H9 (cell line): ENCODE data around the gene LAMA3. TPM values are rescaled to one million over a fixed set of nuclear protein-coding genes. Genes with fewer than 3 reads are reported as not detected.
"Not testable (repeated sequence)": the region's sequence is repeated elsewhere in the genome, so short reads cannot be mapped to it uniquely, and the experiment has no call there.

Source experiments
- DNase-seq: peaks from one replicate; pipeline ENCODE4 v3.0.0-alpha.2; 2017
- H2AFZ ChIP-seq: one replicate; pipeline ENCODE4 v1.6.1; 2013; ENCODE audit warnings: mild to moderate bottlenecking, low read length, control low read depth, moderate library complexity
- H2AK5ac ChIP-seq: 2 replicates; pipeline ENCODE4 v1.6.1; 2013; ENCODE audit warnings: low read length, control low read depth, mixed read lengths; ENCODE audit not compliant: insufficient read length
- H2BK120ac ChIP-seq: one replicate; pipeline ENCODE4 v1.6.1; 2013; ENCODE audit warnings: low read depth, mild to moderate bottlenecking, low read length, control low read depth, inconsistent platforms; ENCODE audit not compliant: poor library complexity, severe bottlenecking
- H2BK12ac ChIP-seq: 2 replicates; pipeline ENCODE4 v1.6.1; 2013; ENCODE audit warnings: low read length, control low read depth, mixed read lengths, low read depth; ENCODE audit not compliant: insufficient read length
- H2BK15ac ChIP-seq: 2 replicates; pipeline ENCODE4 v1.6.1; 2013; ENCODE audit warnings: low read depth, low read length, control low read depth
- H2BK20ac ChIP-seq: one replicate; pipeline ENCODE4 v1.6.1; 2013; ENCODE audit warnings: low read depth, mild to moderate bottlenecking, low read length, control low read depth, inconsistent platforms; ENCODE audit not compliant: poor library complexity, severe bottlenecking
- H2BK5ac ChIP-seq: 2 replicates; pipeline ENCODE4 v1.6.1; 2013; ENCODE audit warnings: low read length, control low read depth, mixed read lengths; ENCODE audit not compliant: insufficient read length
- H3K14ac ChIP-seq: 2 replicates; pipeline ENCODE4 v1.6.1; 2013; ENCODE audit warnings: low read length, control low read depth; ENCODE audit not compliant: insufficient read depth
- H3K18ac ChIP-seq: 2 replicates; pipeline ENCODE4 v1.6.1; 2013; ENCODE audit warnings: low read depth, mild to moderate bottlenecking, mixed read lengths, low read length, control low read depth; ENCODE audit not compliant: insufficient read length
- H3K23ac ChIP-seq: 2 replicates; pipeline ENCODE4 v1.6.1; 2013; ENCODE audit warnings: low read length, control low read depth, mixed read lengths, low read depth; ENCODE audit not compliant: insufficient read length
- H3K23me2 ChIP-seq: 2 replicates; pipeline ENCODE4 v1.6.1; 2013; ENCODE audit warnings: low read depth, mild to moderate bottlenecking, mixed read lengths, low read length, control low read depth; ENCODE audit not compliant: insufficient read length, poor library complexity, severe bottlenecking
- H3K27ac ChIP-seq: 2 replicates; pipeline ENCODE4 v1.5.1; 2013; ENCODE audit warnings: low read length, control low read depth, mixed read lengths, low read depth; ENCODE audit not compliant: insufficient read length
- H3K27me3 ChIP-seq: 2 replicates; pipeline ENCODE4 v1.6.1; 2013; ENCODE audit warnings: low read length, control low read depth, inconsistent platforms; ENCODE audit not compliant: insufficient read depth
- H3K4ac ChIP-seq: 2 replicates; pipeline ENCODE4 v1.6.1; 2013; ENCODE audit warnings: low read depth, mild to moderate bottlenecking, control low read depth, inconsistent platforms, low read length, moderate library complexity
- H3K4me1 ChIP-seq: 2 replicates; pipeline ENCODE4 v1.6.1; 2013; ENCODE audit warnings: low read length, control low read depth, inconsistent platforms; ENCODE audit not compliant: insufficient read depth
- H3K4me2 ChIP-seq: 2 replicates; pipeline ENCODE4 v1.6.1; 2013; ENCODE audit warnings: low read length, control low read depth, mixed read lengths; ENCODE audit not compliant: insufficient read length, insufficient read depth
- H3K56ac ChIP-seq: 2 replicates; pipeline ENCODE4 v1.6.1; 2013; ENCODE audit warnings: low read depth, mild to moderate bottlenecking, mixed read lengths, low read length, control low read depth; ENCODE audit not compliant: insufficient read length
- H3K79me1 ChIP-seq: 2 replicates; pipeline ENCODE4 v1.6.1; 2013; ENCODE audit warnings: low read depth, mild to moderate bottlenecking, moderate library complexity, low read length, control low read depth, inconsistent platforms; ENCODE audit not compliant: insufficient read depth, poor library complexity, severe bottlenecking
- H3K79me2 ChIP-seq: 2 replicates; pipeline ENCODE4 v1.6.1; 2013; ENCODE audit warnings: low read length, control low read depth, inconsistent platforms; ENCODE audit not compliant: insufficient read depth
- H3K9ac ChIP-seq: 2 replicates; pipeline ENCODE4 v1.6.1; 2013; ENCODE audit warnings: low read length, control low read depth, mixed read lengths; ENCODE audit not compliant: insufficient read length; ENCODE audit errors: extremely low read depth
- H3K9me3 ChIP-seq: one replicate; pipeline ENCODE4 v1.6.1; 2013; ENCODE audit warnings: low read depth, low read length, inconsistent platforms; ENCODE audit not compliant: control insufficient read depth
- H3T11ph ChIP-seq: one replicate; pipeline ENCODE4 v1.6.1; 2013; ENCODE audit warnings: mild to moderate bottlenecking, low read length, control low read depth, inconsistent platforms
- H4K20me1 ChIP-seq: one replicate; pipeline ENCODE4 v1.6.1; 2013; ENCODE audit not compliant: control insufficient read depth, insufficient read length, insufficient read depth
- H4K5ac ChIP-seq: 2 replicates; pipeline ENCODE4 v1.6.1; 2013; ENCODE audit warnings: low read depth, mild to moderate bottlenecking, mixed read lengths, low read length, control low read depth; ENCODE audit not compliant: insufficient read length
- H4K8ac ChIP-seq: replicated peaks from 2 replicates; pipeline ENCODE4 v1.6.1; 2013; ENCODE audit warnings: low read length, control low read depth, mixed read lengths, low read depth; ENCODE audit not compliant: insufficient read length
- H4K91ac ChIP-seq: 2 replicates; pipeline ENCODE4 v1.6.1; 2013; ENCODE audit warnings: low read depth, mild to moderate bottlenecking, moderate library complexity, mixed read lengths, low read length, control low read depth; ENCODE audit not compliant: insufficient read length
- H3K27ac Mint-ChIP-seq, 3 experiments: 2 replicates in 2 of 3; 3 replicates in 1 of 3; pipeline ENCODE4 v1.8.0; 2020 to 2021; ENCODE audit warnings: mixed read lengths in 3 of 3, mild to moderate bottlenecking in 1 of 3, moderate library complexity in 1 of 3
- H3K27me3 Mint-ChIP-seq: 2 replicates; pipeline ENCODE4 v1.8.0; 2021; ENCODE audit warnings: low read depth, mild to moderate bottlenecking, moderate library complexity, mixed read lengths
- H3K36me3 Mint-ChIP-seq, 3 experiments: 2 replicates in 2 of 3; 3 replicates in 1 of 3; pipeline ENCODE4 v1.8.0; 2020 to 2021; ENCODE audit warnings: low read depth in 3 of 3, mixed read lengths in 3 of 3; ENCODE audit not compliant: insufficient read depth in 1 of 3
- H3K4me1 Mint-ChIP-seq, 2 experiments: 2 replicates each; pipeline ENCODE4 v1.8.0; 2020; ENCODE audit warnings: mixed read lengths in 2 of 2
- H3K4me3 Mint-ChIP-seq, 2 experiments: 2 replicates in 1 of 2; 3 replicates in 1 of 2; pipeline ENCODE4 v1.8.0; 2020 to 2021; ENCODE audit warnings: mild to moderate bottlenecking in 2 of 2, mixed read lengths in 2 of 2, moderate library complexity in 1 of 2
- H3K9me3 Mint-ChIP-seq, 2 experiments: 2 replicates in 1 of 2; 3 replicates in 1 of 2; pipeline ENCODE4 v1.8.0; 2020; ENCODE audit warnings: mild to moderate bottlenecking in 2 of 2, mixed read lengths in 2 of 2, moderate library complexity in 1 of 2
- WGBS: extraction: QIAGEN DNeasy Blood & Tissue Kit; methylation state at CpG from one replicate; pipeline ENCODE4 v1.1.7; 2013; ENCODE audit warnings: missing lambda C conversion rate, low lambda C conversion rate, mixed read lengths; ENCODE audit not compliant: insufficient read length; ENCODE audit errors: extremely low coverage; 5-methylcytosine and 5-hydroxymethylcytosine counted together
- total RNA-seq: library from RNA; stranded (reverse); gene quantifications from 2 replicates; pipeline ENCODE4 v1.2.1, GENCODE V29; 2021
- TF ChIP-seq, protein P1 (sequence below): fragments of 200-600 bp; sonication (generic); conservative IDR thresholded peaks from 3 replicates; pipeline ENCODE4 v1.8.0; 2021; ENCODE audit warnings: antibody characterized with exemption, mild to moderate bottlenecking

The LAMA3 gene
- total RNA-seq, 1 experiment from 2014 or later: 0.33 TPM

DNA sequence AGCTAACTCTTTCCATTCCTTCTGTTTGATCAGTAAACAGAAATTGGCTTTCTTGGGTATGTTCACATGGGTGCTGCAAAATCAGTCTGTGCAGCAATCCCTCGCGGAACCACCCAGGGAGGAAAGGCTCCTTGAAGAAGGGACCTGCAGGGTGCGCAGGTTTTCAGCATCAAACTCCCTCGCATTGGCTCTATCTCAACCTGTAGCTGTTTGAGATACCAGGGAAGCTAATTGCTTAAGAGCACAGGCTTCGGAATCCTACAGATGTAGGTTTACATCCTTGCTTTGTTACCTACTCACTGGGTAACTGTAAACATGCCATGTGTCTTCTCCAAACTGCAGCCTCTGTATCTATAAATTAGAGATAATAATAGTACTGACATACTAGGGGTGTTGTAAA lies 43.2 kb downstream of the LAMA3 start:
- H2BK20ac ChIP-seq: no peak overlapping the region
- Mint-ChIP-seq H3K4me1 (peaks cover 5 to 13% of the 10 kb centered on the region in 2 experiments; a peak in 3 of 4 replicates), H3K27ac (no peak overlapping the region), H3K9me3 (no peaks in the 10 kb centered on the region), H3K36me3 (no peaks in the 10 kb centered on the region), H3K27me3 (no peaks in the 10 kb centered on the region; the same call in 1 of the 2 replicates), H3K4me3 (no peak overlapping the region)
- H2BK5ac ChIP-seq: no peak overlapping the region
- no peaks in the 10 kb centered on the region for H3K23me2 ChIP-seq
- no peak overlapping the region for H3K56ac ChIP-seq
- no peak overlapping the region for H3K4me2 ChIP-seq
- no peak overlapping the region for H2AK5ac ChIP-seq
- no peak overlapping the region for H3T11ph ChIP-seq
- no peak overlapping the region for H3K27ac ChIP-seq
- WGBS: no CpG with 5 or more reads among the region's 5 CpGs
- no peak overlapping the region for H3K4ac ChIP-seq
- no peak overlapping the region for H3K23ac ChIP-seq
- no peaks in the 10 kb centered on the region for H3K9me3 ChIP-seq
- H4K5ac ChIP-seq: no peak overlapping the region
- no peaks in the 10 kb centered on the region for H3K79me2 ChIP-seq
- H3K14ac ChIP-seq: no peak overlapping the region
- no peak overlapping the region for H4K8ac ChIP-seq
- H3K4me1 ChIP-seq: no peaks in the 10 kb centered on the region
- no peak overlapping the region for H3K9ac ChIP-seq
- TF ChIP-seq, protein P1, sequence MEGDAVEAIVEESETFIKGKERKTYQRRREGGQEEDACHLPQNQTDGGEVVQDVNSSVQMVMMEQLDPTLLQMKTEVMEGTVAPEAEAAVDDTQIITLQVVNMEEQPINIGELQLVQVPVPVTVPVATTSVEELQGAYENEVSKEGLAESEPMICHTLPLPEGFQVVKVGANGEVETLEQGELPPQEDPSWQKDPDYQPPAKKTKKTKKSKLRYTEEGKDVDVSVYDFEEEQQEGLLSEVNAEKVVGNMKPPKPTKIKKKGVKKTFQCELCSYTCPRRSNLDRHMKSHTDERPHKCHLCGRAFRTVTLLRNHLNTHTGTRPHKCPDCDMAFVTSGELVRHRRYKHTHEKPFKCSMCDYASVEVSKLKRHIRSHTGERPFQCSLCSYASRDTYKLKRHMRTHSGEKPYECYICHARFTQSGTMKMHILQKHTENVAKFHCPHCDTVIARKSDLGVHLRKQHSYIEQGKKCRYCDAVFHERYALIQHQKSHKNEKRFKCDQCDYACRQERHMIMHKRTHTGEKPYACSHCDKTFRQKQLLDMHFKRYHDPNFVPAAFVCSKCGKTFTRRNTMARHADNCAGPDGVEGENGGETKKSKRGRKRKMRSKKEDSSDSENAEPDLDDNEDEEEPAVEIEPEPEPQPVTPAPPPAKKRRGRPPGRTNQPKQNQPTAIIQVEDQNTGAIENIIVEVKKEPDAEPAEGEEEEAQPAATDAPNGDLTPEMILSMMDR: no peak
- H2AFZ ChIP-seq: no peak overlapping the region
- no peak overlapping the region for H2BK120ac ChIP-seq
- H2BK12ac ChIP-seq: no peak overlapping the region
- no peak for DNase-seq
- no peaks in the 10 kb centered on the region for H4K20me1 ChIP-seq
- H4K91ac ChIP-seq: no peak overlapping the region
- H3K27me3 ChIP-seq: no peaks in the 10 kb centered on the region
- no peak overlapping the region for H3K18ac ChIP-seq
- H3K79me1 ChIP-seq: no peaks in the 10 kb centered on the region
- no peak overlapping the region for H2BK15ac ChIP-seq

DNA sequence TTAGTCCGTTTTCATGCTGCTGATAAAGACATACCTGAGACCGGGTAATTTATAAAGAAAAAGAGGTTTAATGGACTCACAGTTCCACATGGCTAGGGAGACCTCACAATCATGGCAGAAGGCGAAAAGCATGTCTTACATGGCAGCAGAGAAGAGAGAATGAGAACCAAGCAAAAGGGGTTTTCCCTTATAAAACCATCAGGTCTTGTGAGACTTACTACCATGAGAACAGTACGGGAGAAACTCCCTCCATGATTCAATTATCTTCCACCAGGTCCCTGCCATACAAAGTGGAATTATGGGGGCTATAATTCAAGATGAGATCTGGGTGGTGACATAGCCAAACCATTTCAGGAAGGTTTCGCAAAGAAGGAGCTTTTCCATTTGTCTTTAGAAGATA lies 44.0 kb downstream of the LAMA3 start:
- not testable (repeated sequence) for H3K36me3 Mint-ChIP-seq, H3K9ac ChIP-seq, H4K91ac ChIP-seq

More for the DNA sequence above, 44.0 kb downstream of the LAMA3 start:
- H3K4ac ChIP-seq, H3K23ac ChIP-seq, H3T11ph ChIP-seq, H3K9me3 ChIP-seq, H2BK5ac ChIP-seq, H3K27me3 ChIP-seq, H2BK12ac ChIP-seq, H3K79me1 ChIP-seq, H2AK5ac ChIP-seq, H3K27ac ChIP-seq, H3K4me1 ChIP-seq, H2BK20ac ChIP-seq, H2BK120ac ChIP-seq, H3K9me3 Mint-ChIP-seq, H4K20me1 ChIP-seq, H3K79me2 ChIP-seq, H3K4me2 ChIP-seq, H3K56ac ChIP-seq, H3K14ac ChIP-seq, H4K8ac ChIP-seq, H2AFZ ChIP-seq, H2BK15ac ChIP-seq, H3K4me3 Mint-ChIP-seq, H3K27ac Mint-ChIP-seq, DNase-seq, H3K18ac ChIP-seq, H3K23me2 ChIP-seq, H4K5ac ChIP-seq, H3K27me3 Mint-ChIP-seq: not testable (repeated sequence)
- no CpG with 5 or more reads among the region's 5 CpGs for WGBS
- peaks cover 11 to 20% of the 10 kb centered on the region in 2 experiments for H3K4me1 Mint-ChIP-seq
